Trophoblast cell (in vitro differentiated cells and primary cell): Measurements from ENCODE around the gene SPRED2.
A peak's percentile ranks its signal among the peaks of the same experiment; 100 is the strongest.

Experiments
- DNase-seq, 2 donors: peaks; one replicate each; pipeline ENCODE4 v3.0.0-alpha.2; 2016
- H2AFZ ChIP-seq: 2 replicates; pipeline ENCODE4 v1.6.1; 2013; ENCODE audit warnings: low read length, moderate library complexity, mild to moderate bottlenecking; ENCODE audit not compliant: insufficient read depth, poor library complexity
- H2AK5ac ChIP-seq: 2 replicates; pipeline ENCODE4 v1.6.1; 2013; ENCODE audit warnings: mild to moderate bottlenecking, low read length
- H2BK120ac ChIP-seq: 2 replicates; pipeline ENCODE4 v1.6.1; 2013; ENCODE audit warnings: low read length, mild to moderate bottlenecking, moderate library complexity; ENCODE audit not compliant: insufficient read depth, poor library complexity
- H2BK12ac ChIP-seq: 2 replicates; pipeline ENCODE4 v1.6.1; 2013; ENCODE audit warnings: mild to moderate bottlenecking, low read length, moderate library complexity
- H2BK5ac ChIP-seq: 2 replicates; pipeline ENCODE4 v1.6.1; 2013; ENCODE audit warnings: low read length, low read depth, moderate library complexity, mild to moderate bottlenecking; ENCODE audit not compliant: poor library complexity
- H3K14ac ChIP-seq: 2 replicates; pipeline ENCODE4 v1.6.1; 2013; ENCODE audit warnings: mild to moderate bottlenecking, low read length
- H3K18ac ChIP-seq: 2 replicates; pipeline ENCODE4 v1.6.1; 2013; ENCODE audit warnings: mild to moderate bottlenecking, low read length
- H3K23ac ChIP-seq: 2 replicates; pipeline ENCODE4 v1.6.1; 2013; ENCODE audit warnings: low read length
- H3K27ac ChIP-seq: 2 replicates; pipeline ENCODE4 v1.5.1; 2013; ENCODE audit warnings: low read depth, mild to moderate bottlenecking, inconsistent platforms, low read length, moderate library complexity
- H3K27me3 ChIP-seq: 2 replicates; pipeline ENCODE4 v1.6.1; 2013; ENCODE audit warnings: inconsistent platforms, mild to moderate bottlenecking, low read length, moderate library complexity; ENCODE audit not compliant: insufficient read depth
- H3K36me3 ChIP-seq, 2 experiments: 1 replicate in 1 of 2; 2 replicates in 1 of 2; pipeline ENCODE4 v1.6.1; 2013; ENCODE audit warnings: low read length in 2 of 2, mild to moderate bottlenecking in 2 of 2, moderate library complexity in 1 of 2; ENCODE audit not compliant: insufficient read depth in 2 of 2, control insufficient read depth in 1 of 2
- H3K4ac ChIP-seq: 2 replicates; pipeline ENCODE4 v1.6.1; 2013; ENCODE audit warnings: low read depth, mild to moderate bottlenecking, low read length, moderate library complexity
- H3K4me1 ChIP-seq, 2 experiments: 1 replicate in 1 of 2; 2 replicates in 1 of 2; pipeline ENCODE4 v1.6.1; 2013; ENCODE audit warnings: low read length in 2 of 2, mild to moderate bottlenecking in 2 of 2, moderate library complexity in 1 of 2; ENCODE audit not compliant: insufficient read depth in 2 of 2, control insufficient read depth in 1 of 2
- H3K4me2 ChIP-seq: 2 replicates; pipeline ENCODE4 v1.6.1; 2013; ENCODE audit warnings: inconsistent platforms, mild to moderate bottlenecking, low read length, moderate library complexity
- H3K4me3 ChIP-seq: 2 replicates; pipeline ENCODE4 v1.5.1; 2013; ENCODE audit warnings: mild to moderate bottlenecking, low read depth, low read length, inconsistent platforms
- H3K79me1 ChIP-seq: one replicate; pipeline ENCODE4 v1.6.1; 2013; ENCODE audit warnings: low read length
- H3K79me2 ChIP-seq: 2 replicates; pipeline ENCODE4 v1.6.1; 2013; ENCODE audit warnings: low read length, mild to moderate bottlenecking; ENCODE audit not compliant: control insufficient read depth, insufficient read depth, poor library complexity
- H3K9ac ChIP-seq: 2 replicates; pipeline ENCODE4 v1.6.1; 2013; ENCODE audit warnings: mild to moderate bottlenecking, low read length
- H3K9me3 ChIP-seq: 2 replicates; pipeline ENCODE4 v1.6.1; 2013; ENCODE audit warnings: low read depth, mild to moderate bottlenecking, control low read depth, inconsistent platforms, low read length; ENCODE audit not compliant: insufficient read depth
- H4K12ac ChIP-seq: 2 replicates; pipeline ENCODE4 v1.6.1; 2013; ENCODE audit warnings: low read depth, mild to moderate bottlenecking, low read length, moderate library complexity
- H4K8ac ChIP-seq: 2 replicates; pipeline ENCODE4 v1.6.1; 2013; ENCODE audit warnings: low read depth, mild to moderate bottlenecking, low read length, moderate library complexity
- H4K91ac ChIP-seq: one replicate; pipeline ENCODE4 v1.6.1; 2013; ENCODE audit warnings: low read depth, mild to moderate bottlenecking, low read length, moderate library complexity
- WGBS: extraction: QIAGEN DNeasy Blood & Tissue Kit; methylation state at CpG from one replicate; pipeline ENCODE4 v1.1.7; 2013; ENCODE audit warnings: missing lambda C conversion rate; ENCODE audit not compliant: insufficient read length, insufficient coverage; ENCODE audit errors: extremely low coverage; 5-methylcytosine and 5-hydroxymethylcytosine counted together

Gene SPRED2

DNA sequence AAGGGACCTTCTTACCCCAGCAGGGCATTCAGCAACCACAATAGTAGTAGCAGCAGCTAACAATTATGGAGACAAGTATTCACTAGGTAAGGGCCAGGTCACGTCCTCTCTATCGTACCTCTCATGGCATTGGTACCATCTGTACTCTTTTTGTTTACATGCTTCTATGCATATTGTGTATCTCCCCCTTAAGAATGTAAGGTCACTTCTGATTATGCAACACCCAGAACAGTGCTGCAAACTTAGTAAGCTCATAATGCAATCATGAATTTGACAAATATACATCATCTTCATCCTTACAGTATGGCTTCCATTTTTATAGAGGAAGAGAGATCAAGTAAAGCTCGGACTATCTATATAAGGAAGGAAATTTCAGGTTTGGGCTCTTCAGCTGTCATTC is 46.1 kb downstream of the SPRED2 start:
- H2AFZ ChIP-seq, result no peak overlapping the region
- no peak overlapping the region for H3K18ac ChIP-seq
- no peak overlapping the region for H3K23ac ChIP-seq
- H2BK5ac ChIP-seq, result no peak overlapping the region
- H3K79me2 ChIP-seq, result no peaks in the 10 kb centered on the region
- H3K27me3 ChIP-seq, result no peaks in the 10 kb centered on the region
- H2AK5ac ChIP-seq, result no peak overlapping the region
- no peak overlapping the region for H3K4me3 ChIP-seq
- no peak overlapping the region for H3K27ac ChIP-seq
- H3K79me1 ChIP-seq, result no peaks in the 10 kb centered on the region
- no peak overlapping the region for H4K8ac ChIP-seq
- H3K14ac ChIP-seq, result no peak overlapping the region
- H3K4me2 ChIP-seq, result no peak overlapping the region
- no peaks in the 10 kb centered on the region for H3K36me3 ChIP-seq
- no CpG with 5 or more reads among the region's 3 CpGs for WGBS
- peaks cover 3 to 10% of the 10 kb centered on the region in 2 experiments for H3K4me1 ChIP-seq
- H3K9ac ChIP-seq, result no peak overlapping the region
- no peak overlapping the region for H2BK12ac ChIP-seq
- no peak for DNase-seq
- no peak overlapping the region for H4K12ac ChIP-seq
- H3K4ac ChIP-seq, result no peak overlapping the region
- H2BK120ac ChIP-seq, result no peak overlapping the region
- no peak overlapping the region for H4K91ac ChIP-seq
- no peaks in the 10 kb centered on the region for H3K9me3 ChIP-seq

DNA sequence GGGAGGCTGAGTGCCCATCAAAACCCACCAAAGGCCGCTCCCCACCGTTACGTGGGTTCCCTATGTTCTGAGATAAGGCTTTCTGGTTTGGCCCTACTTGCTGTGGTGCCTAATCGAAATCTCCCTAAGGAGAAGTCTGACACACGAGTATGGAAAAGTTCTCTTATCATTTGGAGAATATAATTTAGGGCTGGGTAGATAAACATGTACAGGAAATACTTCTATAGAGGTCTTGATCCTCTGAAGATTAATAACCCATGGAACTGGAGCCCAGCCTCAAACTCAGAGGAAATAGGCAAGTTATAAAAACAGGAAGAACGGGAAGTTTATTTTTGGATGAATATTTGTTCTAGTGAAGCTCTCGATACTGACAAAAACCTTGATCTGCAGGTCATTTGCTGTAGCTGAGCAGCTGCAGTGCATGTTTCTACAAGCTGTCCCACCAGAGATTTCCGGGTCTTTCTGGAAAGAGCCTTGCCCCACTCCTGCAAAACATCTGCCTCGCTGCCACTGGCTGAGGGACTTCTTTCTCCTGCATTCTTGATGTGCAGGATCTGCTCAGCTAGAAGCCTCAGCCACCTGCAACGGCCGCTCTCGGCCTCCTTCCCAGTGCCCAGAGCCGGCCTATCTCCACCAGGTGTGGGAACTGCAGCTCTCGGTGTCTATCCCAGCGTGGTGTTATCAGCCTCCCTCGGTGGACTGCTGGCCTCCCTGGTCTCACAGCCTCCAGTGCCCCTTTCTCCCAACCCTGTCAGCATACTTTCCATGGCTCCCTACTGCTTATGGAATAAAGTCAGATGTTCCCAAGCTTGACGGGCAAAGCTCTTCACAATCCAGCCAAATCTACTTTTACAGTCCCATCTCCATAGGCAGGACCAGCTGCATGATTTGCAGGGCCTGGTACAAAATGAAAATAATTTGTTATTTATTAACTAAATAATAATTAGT is 48.6 kb downstream of the SPRED2 start:
- Histone ChIP-seq H2BK120ac (no peak overlapping the region), H3K9me3 (no peaks in the 10 kb centered on the region), H4K91ac (no peak overlapping the region), H3K23ac (no peak overlapping the region), H4K12ac (no peak overlapping the region), H2AK5ac (no peak overlapping the region), H3K9ac (no peak overlapping the region), H3K79me1 (peaks cover 5% of the 10 kb centered on the region), H2AFZ (no peak overlapping the region), H3K14ac (no peak overlapping the region), H4K8ac (no peak overlapping the region), H2BK5ac (no peak overlapping the region), H3K27me3 (no peaks in the 10 kb centered on the region), H2BK12ac (no peak overlapping the region), H3K79me2 (no peaks in the 10 kb centered on the region), H3K4ac (no peak overlapping the region), H3K27ac (no peak overlapping the region), H3K36me3 (no peaks in the 10 kb centered on the region), H3K4me3 (no peak overlapping the region), H3K4me1 (peaks cover 16 to 23% of the 10 kb centered on the region in 2 experiments), H3K18ac (no peak overlapping the region), H3K4me2 (no peak overlapping the region)
- no peak for DNase-seq
- WGBS, result no CpG with 5 or more reads among the region's 17 CpGs

DNA sequence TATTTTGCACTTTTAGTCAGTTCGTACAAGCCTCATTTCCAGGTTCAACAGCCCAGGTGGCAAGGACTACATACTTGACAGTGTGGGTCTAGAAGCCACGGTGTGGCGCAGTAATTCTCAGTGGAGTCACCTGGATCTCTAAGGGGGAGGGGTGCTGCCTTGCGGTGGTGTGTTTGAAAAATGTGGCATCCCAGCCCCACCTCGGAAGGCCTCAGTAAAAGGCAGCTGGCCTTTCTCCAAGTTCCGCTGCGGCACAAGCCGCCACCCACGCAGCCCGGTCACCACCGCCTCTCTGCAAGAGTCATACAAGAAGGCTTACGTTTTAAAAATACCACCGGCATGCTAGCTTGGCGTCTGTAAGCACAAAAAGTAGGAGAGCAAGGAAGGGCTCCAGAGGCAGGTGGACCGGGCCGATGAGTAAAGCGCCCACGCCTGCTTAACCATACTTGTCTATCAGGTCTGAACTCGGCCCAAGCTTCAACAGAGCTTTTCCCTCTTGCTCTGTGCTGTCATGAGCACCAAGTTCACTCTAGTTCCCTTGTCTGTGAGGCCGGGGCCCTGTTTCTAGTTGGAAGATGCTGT is 49.5 kb downstream of the SPRED2 start:
- DNase-seq, result peak; percentile 97
- Histone ChIP-seq H3K4me1 (peaks cover 19 to 26% of the 10 kb centered on the region in 2 experiments), H3K18ac (no peak overlapping the region), H3K4me3 (no peak overlapping the region), H2BK12ac (no peak overlapping the region), H3K79me2 (no peaks in the 10 kb centered on the region), H2BK120ac (no peak overlapping the region), H3K27me3 (no peaks in the 10 kb centered on the region), H3K4me2 (no peak overlapping the region), H2AK5ac (no peak overlapping the region), H3K36me3 (no peaks in the 10 kb centered on the region), H3K79me1 (peaks cover 5% of the 10 kb centered on the region), H2BK5ac (no peak overlapping the region), H2AFZ (no peak overlapping the region), H4K8ac (no peak overlapping the region), H3K14ac (no peak overlapping the region), H3K27ac (no peak overlapping the region), H3K9ac (no peak overlapping the region), H3K9me3 (no peaks in the 10 kb centered on the region), H3K4ac (no peak overlapping the region), H4K91ac (no peak overlapping the region), H4K12ac (no peak overlapping the region), H3K23ac (no peak overlapping the region)
- no CpG with 5 or more reads among the region's 20 CpGs for WGBS

DNA sequence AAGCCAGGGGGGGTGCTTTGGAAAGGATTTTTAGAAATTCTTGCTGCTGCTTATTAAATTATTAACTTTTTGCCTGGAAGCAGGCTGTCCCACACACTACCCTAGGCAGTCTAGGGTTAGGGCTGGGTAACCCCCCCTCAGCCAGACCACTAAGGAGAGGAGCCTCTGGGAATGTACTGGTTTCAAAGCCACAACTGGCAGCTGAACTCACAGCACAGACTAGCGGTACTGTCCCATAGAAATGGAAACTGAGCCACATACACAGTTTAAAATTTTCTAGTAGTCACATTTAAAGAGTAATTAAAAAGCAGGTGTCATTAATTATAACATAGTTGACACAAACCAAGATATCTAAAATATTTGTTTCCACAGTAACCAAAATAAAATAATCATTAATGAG is 50.1 kb downstream of the SPRED2 start:
- H3K9ac ChIP-seq, result no peak overlapping the region
- H3K79me1 ChIP-seq, result peaks cover 5% of the 10 kb centered on the region
- H2BK12ac ChIP-seq, result no peak overlapping the region
- H3K23ac ChIP-seq, result no peak overlapping the region
- H3K18ac ChIP-seq, result no peak overlapping the region
- H3K27ac ChIP-seq, result no peak overlapping the region
- H4K91ac ChIP-seq, result no peak overlapping the region
- no peak overlapping the region for H2BK120ac ChIP-seq
- H4K8ac ChIP-seq, result no peak overlapping the region
- no peak overlapping the region for H3K4me2 ChIP-seq
- peaks cover 22 to 29% of the 10 kb centered on the region in 2 experiments for H3K4me1 ChIP-seq
- no peak overlapping the region for H2BK5ac ChIP-seq
- H2AK5ac ChIP-seq, result no peak overlapping the region
- H3K4me3 ChIP-seq, result no peak overlapping the region
- no peak overlapping the region for H2AFZ ChIP-seq
- no peak for DNase-seq
- no peaks in the 10 kb centered on the region for H3K9me3 ChIP-seq
- H3K79me2 ChIP-seq, result no peaks in the 10 kb centered on the region
- no peaks in the 10 kb centered on the region for H3K36me3 ChIP-seq
- H4K12ac ChIP-seq, result no peak overlapping the region
- no peak overlapping the region for H3K4ac ChIP-seq
- no CpG with 5 or more reads among the region's 1 CpG for WGBS
- no peak overlapping the region for H3K14ac ChIP-seq
- no peaks in the 10 kb centered on the region for H3K27me3 ChIP-seq
